Panc1 (cell line): ENCODE data around the gene DCLRE1C. TPM values are rescaled to one million over a fixed set of nuclear protein-coding genes. Genes with fewer than 3 reads are reported as not detected.

Experiments
- ATAC-seq: fragments of 200-7000 bp; cut with Tn5 transposase; 2 replicates; pipeline ENCODE4 v1.9.1; 2020; ENCODE audit warnings: mild to moderate bottlenecking, moderate library complexity
- BruUV-seq: library from RNA; stranded (reverse); fragments of 400-500 nt; replicated peaks from 2 replicates; lab custom pipeline; 2021; lab: Mats Ljungman, UMichigan
- CTCF ChIA-PET: fragments of 300-600 bp; sonication (Branson Sonifier 250); formaldehyde crosslinking; loops from one replicate; lab custom pipeline; 2022; ENCODE audit warnings: antibody characterized with exemption; lab: Charles Lee
- POLR2A ChIA-PET: fragments of 300-600 bp; sonication (Branson Sonifier 250); formaldehyde crosslinking; loops from one replicate; lab custom pipeline; 2022; ENCODE audit warnings: antibody characterized with exemption; lab: Charles Lee
- DNase-seq: peaks from one replicate; pipeline ENCODE4 v3.0.0-alpha.2; 2010; ENCODE audit warnings: low read depth, low spot score
- H3K27ac ChIP-seq: 2 replicates; pipeline ENCODE4 v1.5.1; 2011; ENCODE audit warnings: mild to moderate bottlenecking, low read length, inconsistent platforms
- H3K27me3 ChIP-seq: fragments of 200-500 bp; sonication (Bioruptor generic); 2 replicates; pipeline ENCODE4 v1.6.0; 2014; ENCODE audit warnings: low read length, inconsistent platforms; ENCODE audit not compliant: control insufficient read depth, insufficient read depth
- H3K36me3 ChIP-seq: fragments of 200-500 bp; sonication (Bioruptor generic); 2 replicates; pipeline ENCODE4 v1.5.1; 2014; ENCODE audit warnings: inconsistent platforms, mild to moderate bottlenecking, low read length, moderate library complexity; ENCODE audit not compliant: control insufficient read depth, insufficient read depth
- H3K4me1 ChIP-seq: 2 replicates; pipeline ENCODE4 v1.5.1; 2011; ENCODE audit warnings: inconsistent platforms, mild to moderate bottlenecking, low read length, moderate library complexity; ENCODE audit not compliant: control insufficient read depth, insufficient read depth
- H3K4me3 ChIP-seq, 2 experiments: 2 replicates each; pipeline ENCODE4 v1.5.1; 2011 to 2012; ENCODE audit warnings: low read depth in 2 of 2, low read length in 2 of 2, mild to moderate bottlenecking in 2 of 2, inconsistent platforms in 1 of 2, moderate library complexity in 1 of 2
- H3K9me3 ChIP-seq: fragments of 200-500 bp; sonication (Bioruptor generic); 2 replicates; pipeline ENCODE4 v1.5.1; 2014; ENCODE audit warnings: low read depth, mild to moderate bottlenecking, inconsistent platforms, low read length, moderate library complexity; ENCODE audit not compliant: control insufficient read depth, insufficient read depth
- CTCF ChIP-seq: fragments of 450-650 bp; IDR thresholded peaks from 2 replicates; pipeline ENCODE4 v1.5.1; 2017; ENCODE audit warnings: mild to moderate bottlenecking
- POLR2AphosphoS5 ChIP-seq: IDR thresholded peaks from 2 replicates; pipeline ENCODE4 v1.6.1; 2012; ENCODE audit warnings: mild to moderate bottlenecking, low read depth, low read length, moderate library complexity
- REST ChIP-seq, 2 experiments: IDR thresholded peaks; 2 replicates each; pipeline ENCODE4 v1.6.1; 2011 to 2012; ENCODE audit warnings: low read depth in 2 of 2, control low read depth in 1 of 2, low read length in 1 of 2, mild to moderate bottlenecking in 1 of 2, moderate library complexity in 1 of 2; ENCODE audit not compliant: insufficient read depth in 1 of 2
- SIN3A ChIP-seq: IDR thresholded peaks from 2 replicates; pipeline ENCODE4 v1.6.1; 2012; ENCODE audit warnings: low read depth, mild to moderate bottlenecking, low read length, moderate library complexity, borderline replicate concordance; ENCODE audit not compliant: insufficient read depth
- TCF7L2 ChIP-seq: IDR thresholded peaks from 2 replicates; pipeline ENCODE4 v1.6.1; 2011; ENCODE audit warnings: mild to moderate bottlenecking, low read depth, low read length, inconsistent platforms
- in situ Hi-C: cut with HindIII; loops from 2 replicates; pipeline ENCODE4 v1.10.0; 2016; ENCODE audit warnings: low sequenced_read_pairs, low pct_unique_long_range_greater_than_20kb
- intact Hi-C: fragments of 100-400 bp; cut with micrococcal nuclease; formaldehyde crosslinking; loops from one replicate; pipeline ENCODE4 v1.10.0; 2022; ENCODE audit not compliant: unreplicated experiment
- total RNA-seq: library from RNA; stranded (reverse); gene quantifications from one replicate; pipeline ENCODE4 v1.2.1, GENCODE V29; 2021; ENCODE audit not compliant: unreplicated experiment

DCLRE1C gene
- total RNA-seq, 1 experiment from 2014 or later, result 9.1 TPM

- ChIA-PET POLR2A (no interaction called here), CTCF (no interaction called here)
- intact Hi-C loops (no loop called here), in situ Hi-C loops (no loop called here)
- no peak overlapping the region for H3K4me3 ChIP-seq
- peaks cover 3% of the 10 kb centered on the region; the same call in 1 of the 2 replicates for H3K9me3 ChIP-seq
- no peak for TF ChIP-seq POLR2AphosphoS5
- TF ChIP-seq SIN3A, result no peak
- TF ChIP-seq REST (IDR thresholded peaks at IDR 0.05; ENCODE audit: insufficient read depth in 1 of 2, low read depth in 2 of 2, low read length in 1 of 2), result no peak
- no peak for TF ChIP-seq TCF7L2
- no peak for TF ChIP-seq CTCF
- H3K27me3 ChIP-seq, result no peaks in the 10 kb centered on the region
- H3K36me3 ChIP-seq, result peaks cover 7% of the 10 kb centered on the region; the same call in 1 of the 2 replicates
- DNase-seq (no peak), ATAC-seq (no peak)
- no peaks in the 10 kb centered on the region for H3K4me1 ChIP-seq
- H3K27ac ChIP-seq, result no peak overlapping the region
- BruUV-seq, result no TSS peak
Measured at GRCh38 chr10:14904864-14905263, 49.0 kb downstream of the DCLRE1C start.

- Histone ChIP-seq H3K9me3 (peaks cover 3% of the 10 kb centered on the region; the same call in 1 of the 2 replicates), H3K27ac (no peak overlapping the region), H3K36me3 (peaks cover 11% of the 10 kb centered on the region; the same call in 1 of the 2 replicates), H3K27me3 (no peaks in the 10 kb centered on the region), H3K4me3 (no peak overlapping the region), H3K4me1 (no peaks in the 10 kb centered on the region)
- POLR2A ChIA-PET, result no interaction called here
- intact Hi-C loops (no loop called here), in situ Hi-C loops (no loop called here)
- ATAC-seq, result 0 out of 2 replicates have a peak, but pooled peaks have one; percentile 51
- CTCF ChIA-PET, result no interaction called here
- TF ChIP-seq CTCF (peak; percentile 52; the same call in 1 of the 2 replicates), SIN3A (no peak)
- no TSS peak for BruUV-seq
- peak; percentile 8 for DNase-seq
Measured at GRCh38 chr10:14904316-14904732, 49.6 kb downstream of the DCLRE1C start.
